GM18499 (cell line): ENCODE results near the gene CX3CL1.

Experiments
- ATAC-seq: cut with Tn5 transposase; IDR thresholded peaks from one replicate; pipeline ENCODE4 v1.9.1; 2021; ENCODE audit warnings: moderate number of reproducible peaks; ENCODE audit not compliant: insufficient read depth, unreplicated experiment

CX3CL1 gene

GRCh38 chr16:57401943-57402640, 29.8 kb downstream of the CX3CL1 start:
- ATAC-seq = no peak

GRCh38 chr16:57403965-57404817, 31.9 kb downstream of the CX3CL1 start, which contains the start of gene CCL17:
CCL17 (plus strand) TSS chr16:57404767; CDS start chr16:57413933, 9,166 bp downstream.
- no peak for ATAC-seq

- ATAC-seq = no peak
Measured at GRCh38 chr16:57405097-57405496, 32.8 kb downstream of the CX3CL1 start.

- no peak for ATAC-seq
Measured at GRCh38 chr16:57406881-57407280, 34.6 kb downstream of the CX3CL1 start.

GRCh38 chr16:57407521-57408353, 35.4 kb downstream of the CX3CL1 start:
- ATAC-seq = no peak

- ATAC-seq = no peak
Measured at GRCh38 chr16:57409065-57409464, 36.8 kb downstream of the CX3CL1 start.

- ATAC-seq = no peak
Measured at GRCh38 chr16:57409870-57410587, 37.7 kb downstream of the CX3CL1 start.

GRCh38 chr16:57411362-57411976, 39.2 kb downstream of the CX3CL1 start:
- no peak for ATAC-seq

- no peak for ATAC-seq
Measured at GRCh38 chr16:57412584-57412983, 40.3 kb downstream of the CX3CL1 start.

GRCh38 chr16:57413301-57413730, 41.0 kb downstream of the CX3CL1 start:
- ATAC-seq = peak; percentile 56

GRCh38 chr16:57413733-57414132, 41.4 kb downstream of the CX3CL1 start:
- no peak for ATAC-seq

GRCh38 chr16:57416084-57416483, 43.8 kb downstream of the CX3CL1 start:
- no peak for ATAC-seq

GRCh38 chr16:57419506-57419905, 47.2 kb downstream of the CX3CL1 start:
- ATAC-seq = no peak

- no peak for ATAC-seq
Measured at GRCh38 chr16:57422026-57422944, 50.0 kb downstream of the CX3CL1 start.

GRCh38 chr16:57423152-57423551, 50.9 kb downstream of the CX3CL1 start:
- ATAC-seq = no peak

- ATAC-seq = no peak
Measured at GRCh38 chr16:57424583-57424982, 52.3 kb downstream of the CX3CL1 start.

- no peak for ATAC-seq
Measured at GRCh38 chr16:57426356-57426755, 54.1 kb downstream of the CX3CL1 start.

- no peak for ATAC-seq
Measured at GRCh38 chr16:57427307-57427706, 55.0 kb downstream of the CX3CL1 start.
